ENCODE data around the gene DNAJC13.

DNA sequence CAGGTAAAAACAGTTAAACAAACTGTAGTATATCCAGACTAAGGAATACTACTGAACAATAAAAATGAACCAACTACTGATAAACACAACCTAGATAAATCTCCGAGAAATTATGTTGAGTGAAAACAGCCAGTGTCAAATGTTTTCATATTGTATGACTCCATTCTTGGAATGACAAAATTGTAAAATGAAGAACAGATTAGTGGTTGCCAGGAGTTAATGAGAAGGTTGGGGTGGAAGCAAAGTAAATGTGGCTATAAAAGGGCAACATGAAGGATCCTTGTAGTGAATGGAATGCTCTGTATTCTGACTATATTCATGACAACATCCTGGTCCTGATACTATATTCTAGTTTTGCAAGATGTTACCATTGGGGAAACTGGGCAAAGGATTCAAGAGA, 152.3 kb downstream of the DNAJC13 start:
- TF ChIP-seq SP1 (IDR thresholded peaks at IDR 0.05): no peak
- TF ChIP-seq FOXK2 (IDR thresholded peaks at IDR 0.05): no peak
- no peak for TF ChIP-seq ELF4 (IDR thresholded peaks at IDR 0.05)
- TF ChIP-seq, protein P1, sequence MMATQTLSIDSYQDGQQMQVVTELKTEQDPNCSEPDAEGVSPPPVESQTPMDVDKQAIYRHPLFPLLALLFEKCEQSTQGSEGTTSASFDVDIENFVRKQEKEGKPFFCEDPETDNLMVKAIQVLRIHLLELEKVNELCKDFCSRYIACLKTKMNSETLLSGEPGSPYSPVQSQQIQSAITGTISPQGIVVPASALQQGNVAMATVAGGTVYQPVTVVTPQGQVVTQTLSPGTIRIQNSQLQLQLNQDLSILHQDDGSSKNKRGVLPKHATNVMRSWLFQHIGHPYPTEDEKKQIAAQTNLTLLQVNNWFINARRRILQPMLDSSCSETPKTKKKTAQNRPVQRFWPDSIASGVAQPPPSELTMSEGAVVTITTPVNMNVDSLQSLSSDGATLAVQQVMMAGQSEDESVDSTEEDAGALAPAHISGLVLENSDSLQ (IDR thresholded peaks at IDR 0.05): no peak
- TF ChIP-seq BHLHE40 (IDR thresholded peaks at IDR 0.05; ENCODE audit: borderline replicate concordance): no peak
- no peak for TF ChIP-seq FOXM1 (IDR thresholded peaks at IDR 0.05; ENCODE audit: borderline replicate concordance)
- TF ChIP-seq SUZ12 (IDR thresholded peaks at IDR 0.05): no peak
- TF ChIP-seq FOXA1 (IDR thresholded peaks at IDR 0.05): no peak
- no peak for TF ChIP-seq L3MBTL2 (conservative IDR thresholded peaks at IDR 0.05)
- no peak for TF ChIP-seq HDGF (IDR thresholded peaks at IDR 0.05; ENCODE audit: borderline replicate concordance)
- TF ChIP-seq LEF1 (IDR thresholded peaks at IDR 0.05; ENCODE audit: borderline replicate concordance): no peak
- no peak for TF ChIP-seq ZNF384 (IDR thresholded peaks at IDR 0.05)
- TF ChIP-seq TARDBP (IDR thresholded peaks at IDR 0.05): no peak

All from HEK293T (cell line).